ENCODE data around the gene IL17B. TPM values are rescaled to one million over a fixed set of nuclear protein-coding genes. Genes with fewer than 3 reads are reported as not detected.

IL17B gene
- total RNA-seq, 1 experiment from 2014 or later, result not detected

DNA sequence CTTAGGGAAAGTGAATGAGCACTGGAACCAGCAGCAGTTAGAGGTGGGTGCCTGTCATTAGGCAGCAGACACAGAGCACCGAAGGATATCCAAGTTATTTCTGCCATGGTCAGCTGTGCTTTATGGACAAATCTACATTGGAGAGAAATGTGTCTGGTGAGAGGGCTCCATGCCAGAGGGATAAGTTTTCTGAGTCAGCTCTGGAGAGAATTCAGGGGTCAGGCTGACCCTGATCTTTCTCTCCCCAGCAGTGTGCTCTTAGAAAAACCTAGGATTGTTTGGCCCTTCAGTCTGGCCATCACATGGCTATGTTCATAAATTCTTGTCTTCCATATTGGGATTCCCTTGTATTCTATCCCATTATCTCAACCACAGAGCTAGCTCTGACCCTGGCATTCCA, 8.9 kb upstream of the IL17B start:
- H2AK5ac ChIP-seq (ENCODE audit: insufficient read length, low read length), result no peak overlapping the region
- H3K27me3 ChIP-seq (ENCODE audit: insufficient read depth, low read length), result no peaks in the 10 kb centered on the region
- H3K56ac ChIP-seq (ENCODE audit: insufficient read length, low read depth, low read length), result no peak overlapping the region
- H3K23me2 ChIP-seq (ENCODE audit: insufficient read length, low read depth, low read length, poor library complexity, severe bottlenecking), result no peaks in the 10 kb centered on the region
- no peak for DNase-seq
- Mint-ChIP-seq H3K4me3 (no peak overlapping the region), H3K4me1 (peaks cover 2 to 3% of the 10 kb centered on the region in 2 experiments), H3K36me3 (ENCODE audit: insufficient read depth in 1 of 3, low read depth in 3 of 3) (no peaks in the 10 kb centered on the region; a peak in 1 of 7 replicates), H3K27me3 (ENCODE audit: low read depth) (no peaks in the 10 kb centered on the region; the same call in 1 of the 2 replicates), H3K9me3 (no peaks in the 10 kb centered on the region; a peak in 1 of 5 replicates), H3K27ac (no peak overlapping the region)
- no peaks in the 10 kb centered on the region for H3K9me3 ChIP-seq (ENCODE audit: control insufficient read depth, low read depth, low read length)
- H2BK120ac ChIP-seq (ENCODE audit: low read depth, low read length, poor library complexity, severe bottlenecking), result no peak overlapping the region
- no peaks in the 10 kb centered on the region for H3K79me2 ChIP-seq (ENCODE audit: insufficient read depth, low read length)
- H3K4me2 ChIP-seq (ENCODE audit: insufficient read depth, insufficient read length, low read length), result no peak overlapping the region
- no peak overlapping the region for H3K14ac ChIP-seq (ENCODE audit: insufficient read depth, low read length)
- H4K5ac ChIP-seq (ENCODE audit: insufficient read length, low read depth, low read length), result no peak overlapping the region
- H2BK15ac ChIP-seq (ENCODE audit: low read depth, low read length), result no peak overlapping the region
- no peak overlapping the region for H3K23ac ChIP-seq (ENCODE audit: insufficient read length, low read depth, low read length)
- H2BK5ac ChIP-seq (ENCODE audit: insufficient read length, low read length), result no peak overlapping the region
- no peak overlapping the region for H3K27ac ChIP-seq (ENCODE audit: insufficient read length, low read depth, low read length)
- H3K79me1 ChIP-seq (ENCODE audit: insufficient read depth, low read depth, low read length, poor library complexity, severe bottlenecking), result no peaks in the 10 kb centered on the region
- no peak overlapping the region for H3T11ph ChIP-seq (ENCODE audit: low read length)
- H4K20me1 ChIP-seq (ENCODE audit: control insufficient read depth, insufficient read depth, insufficient read length), result no peaks in the 10 kb centered on the region
- TF ChIP-seq, protein P1, sequence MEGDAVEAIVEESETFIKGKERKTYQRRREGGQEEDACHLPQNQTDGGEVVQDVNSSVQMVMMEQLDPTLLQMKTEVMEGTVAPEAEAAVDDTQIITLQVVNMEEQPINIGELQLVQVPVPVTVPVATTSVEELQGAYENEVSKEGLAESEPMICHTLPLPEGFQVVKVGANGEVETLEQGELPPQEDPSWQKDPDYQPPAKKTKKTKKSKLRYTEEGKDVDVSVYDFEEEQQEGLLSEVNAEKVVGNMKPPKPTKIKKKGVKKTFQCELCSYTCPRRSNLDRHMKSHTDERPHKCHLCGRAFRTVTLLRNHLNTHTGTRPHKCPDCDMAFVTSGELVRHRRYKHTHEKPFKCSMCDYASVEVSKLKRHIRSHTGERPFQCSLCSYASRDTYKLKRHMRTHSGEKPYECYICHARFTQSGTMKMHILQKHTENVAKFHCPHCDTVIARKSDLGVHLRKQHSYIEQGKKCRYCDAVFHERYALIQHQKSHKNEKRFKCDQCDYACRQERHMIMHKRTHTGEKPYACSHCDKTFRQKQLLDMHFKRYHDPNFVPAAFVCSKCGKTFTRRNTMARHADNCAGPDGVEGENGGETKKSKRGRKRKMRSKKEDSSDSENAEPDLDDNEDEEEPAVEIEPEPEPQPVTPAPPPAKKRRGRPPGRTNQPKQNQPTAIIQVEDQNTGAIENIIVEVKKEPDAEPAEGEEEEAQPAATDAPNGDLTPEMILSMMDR (conservative IDR thresholded peaks at IDR 0.05), result no peak
- H3K4me1 ChIP-seq (ENCODE audit: insufficient read depth, low read length), result no peaks in the 10 kb centered on the region
- H2BK20ac ChIP-seq (ENCODE audit: low read depth, low read length, poor library complexity, severe bottlenecking), result no peak overlapping the region
- no peak overlapping the region for H3K4ac ChIP-seq (ENCODE audit: low read depth, low read length)
- no CpG with 5 or more reads among the region's 1 CpG for WGBS (ENCODE audit: extremely low coverage, insufficient read length, low lambda C conversion rate)
- no peak overlapping the region for H2AFZ ChIP-seq (ENCODE audit: low read length)
- H3K9ac ChIP-seq (ENCODE audit: extremely low read depth, insufficient read length, low read length), result no peak overlapping the region
- no peak overlapping the region for H4K8ac ChIP-seq (replicated peaks; ENCODE audit: insufficient read length, low read depth, low read length)
- H2BK12ac ChIP-seq (ENCODE audit: insufficient read length, low read depth, low read length), result no peak overlapping the region
- no peak overlapping the region for H3K18ac ChIP-seq (ENCODE audit: insufficient read length, low read depth, low read length)
- H4K91ac ChIP-seq (ENCODE audit: insufficient read length, low read depth, low read length), result no peak overlapping the region

Measured in H9 (cell line).